HK-2 (cell line): ENCODE results near the gene SLC6A4.

Source experiments
- DNase-seq: peaks from one replicate; pipeline ENCODE4 v3.0.0-alpha.2; 2018; ENCODE audit not compliant: unreplicated experiment

Gene SLC6A4

DNA sequence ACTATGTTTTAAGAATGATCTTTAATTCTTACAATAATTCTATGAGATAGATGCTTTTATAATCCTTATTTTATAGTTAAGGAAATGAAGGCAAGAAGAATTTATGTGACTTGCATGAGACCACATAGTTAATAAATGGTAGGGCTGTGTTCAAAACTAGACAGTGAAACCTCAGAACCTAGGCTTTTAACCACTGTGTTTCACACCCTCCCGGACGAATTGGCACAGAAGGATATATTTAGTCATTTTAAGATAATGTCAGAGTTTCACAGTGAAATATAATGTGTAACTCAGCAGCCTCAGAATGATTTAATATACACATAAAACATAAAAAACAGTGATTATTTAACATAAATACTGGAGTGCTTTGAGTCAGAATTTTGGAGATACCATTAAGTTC lies 61.8 kb downstream of the SLC6A4 start:
- no peak for DNase-seq

DNA sequence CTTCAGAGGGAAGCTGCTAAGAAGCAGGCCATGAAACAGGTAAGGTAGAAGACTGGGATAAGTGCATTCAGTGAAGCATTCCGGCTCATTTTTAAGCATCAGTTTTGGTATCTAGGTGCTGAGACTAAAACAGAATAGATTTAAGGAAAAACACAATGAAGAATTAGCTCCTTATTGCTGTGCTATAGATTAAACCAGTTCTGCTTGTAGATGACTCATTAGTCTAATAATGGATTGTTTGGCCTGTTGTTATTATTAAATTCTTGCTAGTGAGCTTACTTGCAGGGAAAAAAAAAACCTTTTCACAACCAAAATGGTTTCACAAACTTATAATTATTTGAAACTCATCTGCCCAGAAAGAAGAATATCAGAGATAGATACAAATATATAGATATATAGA lies 62.9 kb downstream of the SLC6A4 start:
- no peak for DNase-seq

DNA sequence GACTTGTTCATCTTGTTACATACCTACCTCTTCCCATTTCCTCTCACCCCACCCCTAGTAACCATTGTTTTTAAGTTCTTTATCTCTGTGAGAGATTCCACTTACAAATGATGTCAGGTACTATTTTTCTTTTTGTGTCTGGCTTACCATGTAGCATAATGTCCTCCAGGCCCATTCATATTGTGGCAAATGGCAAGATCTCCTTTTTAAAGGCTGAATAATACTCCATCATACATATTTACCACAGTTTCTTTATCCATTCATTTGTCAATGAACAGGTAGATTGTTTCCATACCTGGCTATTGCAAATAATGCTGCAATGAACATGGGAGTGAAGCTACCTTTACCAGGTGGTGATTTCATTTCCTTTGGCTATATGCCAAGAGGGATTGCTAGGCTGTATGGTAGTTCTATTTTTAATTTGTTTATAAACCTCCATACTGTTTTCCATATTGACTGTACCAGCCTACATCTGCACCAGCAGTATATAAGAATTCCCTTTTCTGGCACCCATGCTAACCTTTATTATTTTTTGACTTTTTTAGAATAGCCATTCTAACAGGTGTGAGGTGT lies 65.0 kb downstream of the SLC6A4 start:
- no peak for DNase-seq

DNA sequence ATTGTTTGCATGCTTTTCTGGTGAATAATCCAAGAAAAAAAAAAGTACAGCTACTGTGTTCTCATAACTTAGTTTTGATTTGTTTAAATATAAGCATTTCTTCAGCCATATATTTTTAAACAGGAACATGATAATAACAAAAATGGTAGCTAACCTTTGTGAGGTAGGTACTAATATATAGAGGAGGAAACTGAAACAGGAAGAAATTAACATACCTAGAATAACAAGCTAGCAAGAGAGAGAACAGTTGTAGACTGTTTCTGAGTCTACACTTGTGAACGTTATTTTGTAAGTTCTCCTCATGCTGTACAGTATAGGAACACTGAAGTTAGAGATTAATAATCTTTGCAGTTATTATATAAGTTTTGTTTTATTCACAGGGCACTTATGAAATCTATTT lies 69.5 kb downstream of the SLC6A4 start:
- DNase-seq, result no peak

DNA sequence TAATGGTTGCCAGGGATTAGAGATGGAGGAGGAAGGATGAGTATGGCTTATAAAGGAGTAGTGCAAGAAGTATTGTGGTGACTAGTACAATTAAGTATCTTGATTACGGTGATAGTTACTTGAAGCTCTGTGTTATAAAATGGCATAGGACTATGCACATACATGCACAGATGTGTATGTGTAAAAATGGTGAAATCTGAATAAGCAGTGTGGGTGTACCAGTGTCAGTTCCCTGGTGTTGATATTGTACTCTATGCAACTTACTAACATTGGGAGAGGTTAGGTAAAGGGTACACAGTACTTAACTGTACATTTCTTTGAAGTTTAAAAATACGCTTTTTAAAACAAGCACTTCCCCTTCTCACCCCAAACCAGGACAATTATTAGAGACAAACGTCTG lies 70.3 kb downstream of the SLC6A4 start:
- no peak for DNase-seq

GRCh38 chr17:30164531-30164930 lies 71.0 kb downstream of the SLC6A4 start:
- DNase-seq, result no peak

- no peak for DNase-seq
Observed at GRCh38 chr17:30161601-30162000, 73.9 kb downstream of the SLC6A4 start.

DNA sequence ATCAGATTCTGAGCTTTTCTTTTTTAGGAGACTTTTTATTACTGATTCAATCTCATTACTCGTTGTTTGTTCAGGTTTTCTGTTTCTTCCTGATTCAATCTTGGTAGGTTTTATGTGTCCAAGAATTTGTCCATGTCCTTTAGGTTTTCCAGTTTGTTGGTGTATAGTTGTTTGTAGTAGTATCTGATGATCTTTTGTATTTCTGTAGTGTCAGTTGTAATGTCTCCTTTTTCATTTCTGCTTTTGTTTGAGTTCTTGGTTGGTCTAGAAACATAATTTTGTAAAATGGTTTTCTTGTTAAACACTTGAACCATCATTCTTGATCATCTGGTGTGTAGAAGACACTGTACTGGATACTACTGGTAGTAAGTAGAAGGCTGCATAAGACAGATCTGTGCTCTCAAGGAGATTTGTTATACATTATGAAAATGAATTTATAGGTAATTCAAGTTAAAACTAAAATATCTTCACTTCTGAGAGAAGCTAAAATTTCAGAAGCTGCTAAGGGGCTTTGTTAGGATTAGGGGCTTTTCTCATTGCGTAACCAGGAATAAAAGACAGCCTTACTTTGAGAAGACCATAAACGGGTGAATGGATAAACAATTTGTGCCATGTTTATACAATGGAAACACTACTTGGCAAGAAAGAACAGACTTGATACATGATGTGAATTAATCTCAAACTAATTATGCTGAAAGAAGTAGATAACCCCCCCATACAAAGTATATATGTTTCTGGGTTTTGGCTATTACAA lies 74.9 kb downstream of the SLC6A4 start:
- DNase-seq, result no peak

DNA sequence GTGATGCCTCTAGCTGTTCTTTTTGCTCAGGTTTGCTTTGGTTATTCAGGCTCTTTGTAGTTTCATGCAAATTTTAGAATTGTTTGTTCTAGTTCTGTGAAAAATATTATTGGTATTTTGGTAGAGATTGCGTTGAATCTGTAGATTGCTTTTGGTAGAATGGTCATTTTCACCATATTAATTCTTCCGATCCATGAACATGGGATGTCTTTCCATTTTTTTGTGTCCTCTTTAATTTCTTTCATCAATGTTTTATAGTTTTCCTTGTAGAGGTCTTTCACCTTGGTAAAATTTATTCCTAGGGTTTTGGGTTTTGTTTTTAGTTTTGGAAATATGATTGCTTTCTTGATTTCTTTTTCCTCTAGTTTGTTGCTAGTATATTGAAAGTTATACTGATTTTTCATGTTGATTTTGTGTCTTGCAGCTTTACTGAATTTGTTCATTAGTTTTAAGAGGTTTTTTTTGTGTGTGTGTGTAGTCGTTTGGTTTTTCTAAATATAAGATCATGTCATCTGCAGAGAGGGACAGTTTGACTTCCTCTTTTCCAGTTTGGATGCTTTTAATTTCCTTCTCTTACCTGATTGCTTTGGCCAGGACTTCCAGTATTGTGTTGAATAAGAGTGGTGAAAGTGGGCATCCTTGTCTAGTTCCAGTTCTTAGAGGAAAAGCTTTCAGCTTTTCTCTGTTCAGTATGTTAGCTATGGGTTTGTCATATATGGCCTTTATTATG lies 76.4 kb downstream of the SLC6A4 start:
- no peak for DNase-seq

DNA sequence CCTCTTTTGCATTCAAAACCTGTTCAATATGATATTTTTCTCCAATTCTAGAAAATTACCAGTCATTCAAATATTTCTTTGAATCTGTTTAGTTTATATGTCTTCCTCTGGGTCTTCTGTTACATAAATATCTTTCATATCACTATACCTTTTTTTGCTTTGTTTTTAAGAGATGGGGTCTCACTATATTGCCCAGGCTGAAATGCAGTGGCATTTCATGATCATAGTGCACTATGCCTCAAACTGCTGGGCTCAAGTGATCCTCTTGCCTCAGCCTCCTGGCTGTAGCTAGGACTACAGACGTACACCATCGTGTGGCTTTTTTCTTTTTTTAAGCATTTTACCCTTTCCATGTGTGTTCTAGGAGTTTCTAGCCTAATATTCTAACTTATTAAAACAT lies 80.1 kb downstream of the SLC6A4 start:
- no peak for DNase-seq

GRCh38 chr17:30153463-30153862 lies 82.0 kb downstream of the SLC6A4 start:
- no peak for DNase-seq

DNA sequence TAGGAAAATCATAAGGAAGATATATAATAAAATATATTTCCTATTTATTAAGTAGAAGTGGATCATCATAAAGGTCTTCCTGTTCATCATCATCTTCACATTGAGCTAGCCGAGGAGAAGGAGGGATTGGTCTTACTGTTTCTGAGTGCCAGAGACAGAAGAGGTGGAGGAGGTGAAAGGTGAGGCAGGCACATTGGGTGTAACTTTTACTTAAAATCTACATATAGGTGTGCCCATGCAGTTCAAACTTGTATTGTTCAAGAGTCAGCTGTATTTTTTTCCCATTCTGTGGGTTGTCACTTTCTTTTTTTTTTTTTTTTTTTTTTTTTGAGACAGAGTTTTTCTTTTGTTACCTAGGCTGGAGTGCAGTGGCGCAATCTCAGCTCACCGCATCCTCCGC lies 84.0 kb downstream of the SLC6A4 start:
- DNase-seq, result no peak

- DNase-seq, result no peak
Observed at GRCh38 chr17:30148376-30148775, 87.1 kb downstream of the SLC6A4 start.

GRCh38 chr17:30147860-30148259 lies 87.6 kb downstream of the SLC6A4 start:
- peak; percentile 12 for DNase-seq
